ENCODE data around the gene JOSD2.

JOSD2 gene

DNA sequence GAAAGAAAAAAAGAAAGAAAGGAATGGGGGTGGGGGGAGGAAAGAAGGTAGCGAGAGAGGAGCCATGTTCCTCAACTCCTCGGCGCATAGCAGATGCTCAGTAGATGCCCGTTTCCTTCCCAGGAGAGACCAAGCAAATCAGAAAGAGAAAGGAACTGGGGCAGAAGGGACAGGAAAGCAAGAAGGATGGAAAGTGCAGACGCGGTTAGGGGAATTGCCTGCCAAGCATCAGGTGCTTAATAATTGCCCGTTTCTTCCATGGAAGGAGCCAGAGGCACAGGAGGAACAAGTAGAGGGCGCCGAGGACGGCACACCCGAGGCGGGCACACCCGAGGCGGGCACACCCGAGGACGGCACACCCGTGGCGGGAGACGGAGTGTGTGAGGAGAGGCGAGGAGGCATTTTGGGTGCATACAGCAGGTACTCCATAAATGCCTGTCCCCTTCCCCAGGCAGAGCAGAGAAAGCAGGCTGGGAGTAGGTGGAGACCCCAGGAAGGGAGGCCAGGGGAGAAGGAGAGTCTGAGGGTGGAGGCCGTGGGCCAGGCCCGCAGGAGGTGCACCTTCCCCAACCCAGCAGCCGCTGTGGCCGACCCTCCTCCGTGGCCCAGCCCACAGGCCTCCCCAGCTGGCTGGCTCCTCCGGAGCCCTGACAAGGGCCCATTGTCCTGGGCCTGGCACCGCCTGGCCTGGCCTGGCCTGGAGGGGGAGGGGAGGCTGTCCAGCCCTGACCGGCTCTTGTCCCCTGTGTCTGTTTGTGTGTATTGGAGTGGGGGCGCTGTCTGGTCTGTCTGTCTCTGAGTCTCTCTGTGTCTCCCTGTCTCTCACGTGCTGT lies 14.6 kb downstream of the JOSD2 start:
- DNase-seq (ENCODE audit: low read depth in 1 of 2, low spot score in 1 of 2), result no peak

DNA sequence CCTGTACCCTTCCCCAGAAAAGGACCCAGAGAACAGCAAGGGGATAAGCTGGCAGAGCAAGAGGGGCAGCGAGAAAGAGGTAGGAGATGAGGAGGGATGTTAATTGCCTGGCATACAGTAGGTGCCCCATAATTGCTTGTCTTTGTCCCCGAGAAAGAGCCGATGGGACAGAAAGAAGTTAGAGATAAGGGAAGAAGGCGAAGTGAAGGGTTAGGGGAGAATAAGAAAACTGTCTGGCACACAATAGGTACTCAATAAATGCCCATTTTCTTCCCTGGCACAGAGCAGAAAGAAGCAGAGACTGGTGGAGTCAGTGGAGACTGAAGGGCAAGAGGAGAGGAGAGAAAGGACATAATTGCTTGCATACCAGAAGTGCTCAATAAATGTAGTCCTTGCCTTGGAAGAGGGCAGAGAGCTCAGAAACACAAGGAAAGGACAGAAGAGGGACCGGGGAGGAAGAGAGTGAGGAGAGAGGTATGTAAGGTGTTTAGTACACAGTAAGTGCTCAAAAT lies 15.9 kb downstream of the JOSD2 start:
- no peak for DNase-seq (ENCODE audit: low read depth in 1 of 2, low spot score in 1 of 2)

DNA sequence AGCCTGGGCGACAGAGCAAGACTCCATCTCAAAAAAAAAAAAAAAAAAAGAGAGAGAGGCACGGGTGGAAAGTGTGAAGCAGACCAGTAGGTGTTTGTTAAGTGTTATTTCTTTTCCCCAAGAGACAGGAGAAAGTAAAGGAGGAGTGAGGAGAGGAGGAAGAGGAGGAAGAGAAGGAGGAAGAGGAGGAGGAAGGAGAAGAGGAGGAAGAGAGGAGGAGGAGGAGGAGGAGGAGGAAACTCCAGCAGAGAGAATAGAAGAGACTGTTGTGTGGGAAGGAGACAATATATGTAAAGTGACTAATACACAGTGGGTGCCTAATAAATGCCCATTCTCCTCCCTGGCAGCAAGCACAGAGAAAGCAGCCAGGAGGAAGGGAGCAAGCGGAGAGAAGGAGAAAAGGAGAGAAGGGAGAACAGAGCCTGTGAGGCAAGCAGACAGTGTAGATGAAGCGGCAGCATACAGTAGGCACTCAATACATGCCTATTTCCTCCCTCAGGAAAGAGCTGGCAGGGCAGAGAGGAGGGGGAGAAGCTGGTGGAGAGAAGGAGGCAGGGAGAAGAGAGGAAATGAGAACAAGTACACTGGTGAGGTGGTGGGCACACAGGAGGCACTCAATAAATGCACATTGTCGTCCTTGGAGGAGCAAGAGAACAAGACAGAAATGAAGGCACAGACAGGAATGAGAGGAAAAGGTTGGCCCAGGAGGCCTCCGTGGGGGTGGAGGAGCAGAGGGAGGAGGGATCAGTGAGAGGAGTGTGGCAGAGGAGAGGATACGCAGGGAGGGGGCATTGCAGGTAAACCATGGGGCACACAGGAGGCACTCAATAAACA lies 16.6 kb downstream of the JOSD2 start:
- no peak for DNase-seq (ENCODE audit: low read depth in 1 of 2, low spot score in 1 of 2)

DNA sequence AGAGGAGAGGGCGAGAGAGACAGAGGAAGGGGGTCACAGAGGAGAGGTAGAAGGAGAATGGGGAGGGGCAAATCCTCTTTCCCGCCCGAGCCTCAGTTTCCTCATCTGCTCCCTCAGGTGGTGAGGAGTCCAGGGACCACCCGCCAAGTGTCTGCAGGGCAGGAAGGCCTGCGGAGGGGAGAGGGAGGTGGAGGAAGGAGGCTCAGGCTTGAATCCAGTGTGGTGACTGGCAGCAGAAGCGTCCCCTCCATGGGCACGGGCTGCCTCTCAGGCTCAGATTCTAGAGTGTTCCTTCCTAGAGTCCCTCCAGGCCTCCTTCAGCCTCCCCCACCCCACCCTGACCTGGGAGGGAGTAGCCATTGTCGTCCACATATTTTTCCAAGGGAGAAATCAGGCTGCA lies 17.8 kb downstream of the JOSD2 start:
- no peak for DNase-seq (ENCODE audit: low read depth in 1 of 2, low spot score in 1 of 2)

DNA sequence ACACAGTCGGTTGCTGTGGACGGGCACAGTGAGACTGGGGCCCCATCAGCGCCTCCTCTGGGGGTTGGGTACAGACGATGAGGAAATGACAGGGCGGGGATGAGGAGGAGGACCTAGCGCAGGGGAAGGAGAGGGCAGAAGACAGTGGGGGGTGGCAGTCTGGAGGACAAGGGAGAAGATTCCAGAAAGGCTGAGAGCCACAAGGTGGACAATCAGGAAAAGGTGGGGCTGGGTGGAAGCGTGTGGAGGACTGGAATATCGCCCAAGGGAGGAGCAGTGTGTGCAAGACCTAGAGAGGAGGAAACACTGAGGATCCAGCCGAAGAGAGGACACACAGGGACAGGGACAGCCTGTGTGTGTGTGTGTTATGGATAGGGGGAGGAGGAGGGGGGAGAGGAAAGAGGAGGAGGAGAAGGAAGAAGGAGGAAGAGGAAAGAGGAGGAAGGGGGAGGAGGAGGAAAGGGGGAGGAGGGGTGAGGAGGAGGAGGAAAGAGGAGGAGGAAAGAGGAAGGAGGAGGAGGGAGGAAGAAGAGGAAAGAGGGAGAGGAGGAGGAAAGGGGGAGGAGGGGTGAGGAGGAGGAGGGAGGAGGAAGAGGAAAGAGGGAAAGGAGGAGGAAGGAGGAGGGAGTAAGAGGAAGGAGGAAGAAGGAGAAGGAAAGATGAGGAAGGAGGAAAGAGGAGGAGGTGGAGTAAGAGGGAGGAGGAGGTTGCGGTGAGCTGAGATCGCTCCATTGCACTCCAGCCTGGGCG lies 18.5 kb downstream of the JOSD2 start:
- no peak for DNase-seq (ENCODE audit: low read depth in 1 of 2, low spot score in 1 of 2)

DNA sequence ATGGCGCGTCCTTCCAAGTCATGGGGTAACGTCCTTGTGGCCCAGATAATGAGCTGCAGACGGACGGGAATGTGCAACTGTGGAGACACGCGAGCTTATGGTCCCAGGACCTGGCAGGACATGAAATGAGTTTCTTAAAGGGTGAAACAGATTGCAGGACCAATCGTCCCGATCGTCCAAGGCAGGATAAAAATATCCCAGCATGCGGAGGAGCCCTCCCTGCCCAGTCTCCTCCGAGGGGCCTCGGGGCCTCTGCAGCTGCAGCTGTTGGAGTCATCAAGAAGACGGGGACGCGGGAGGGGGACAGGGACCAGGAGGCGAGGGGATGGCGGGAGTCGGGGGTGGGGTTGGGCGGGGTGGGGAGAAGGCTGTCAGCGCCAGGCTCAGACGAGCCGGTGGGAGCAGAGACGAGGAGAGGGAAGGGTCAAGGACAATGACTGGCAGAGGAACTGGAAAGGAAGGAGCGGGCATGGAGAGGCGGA lies 20.0 kb downstream of the JOSD2 start:
- no peak for DNase-seq (ENCODE audit: low read depth in 1 of 2, low spot score in 1 of 2)

DNA sequence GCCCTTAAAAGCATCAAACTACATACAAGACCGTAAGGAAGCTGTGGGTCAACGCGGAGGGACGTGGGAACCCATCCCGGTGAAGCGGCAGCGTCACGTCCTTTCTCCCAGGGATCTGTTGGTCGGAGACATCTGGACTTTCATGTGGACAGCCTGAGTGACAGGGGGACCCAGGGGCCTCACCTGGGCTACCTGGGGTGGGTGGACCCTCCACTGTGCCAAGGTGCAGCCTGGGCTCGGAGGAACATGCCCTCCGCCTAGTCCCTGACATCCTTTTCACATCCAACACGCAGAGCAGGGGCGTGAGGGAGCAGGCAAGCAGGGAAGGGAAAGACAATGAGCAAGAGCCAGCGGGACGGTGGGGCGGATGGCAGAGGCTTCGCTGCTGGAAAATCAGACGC lies 20.6 kb downstream of the JOSD2 start:
- DNase-seq (ENCODE audit: low read depth in 1 of 2, low spot score in 1 of 2), result no peak

DNA sequence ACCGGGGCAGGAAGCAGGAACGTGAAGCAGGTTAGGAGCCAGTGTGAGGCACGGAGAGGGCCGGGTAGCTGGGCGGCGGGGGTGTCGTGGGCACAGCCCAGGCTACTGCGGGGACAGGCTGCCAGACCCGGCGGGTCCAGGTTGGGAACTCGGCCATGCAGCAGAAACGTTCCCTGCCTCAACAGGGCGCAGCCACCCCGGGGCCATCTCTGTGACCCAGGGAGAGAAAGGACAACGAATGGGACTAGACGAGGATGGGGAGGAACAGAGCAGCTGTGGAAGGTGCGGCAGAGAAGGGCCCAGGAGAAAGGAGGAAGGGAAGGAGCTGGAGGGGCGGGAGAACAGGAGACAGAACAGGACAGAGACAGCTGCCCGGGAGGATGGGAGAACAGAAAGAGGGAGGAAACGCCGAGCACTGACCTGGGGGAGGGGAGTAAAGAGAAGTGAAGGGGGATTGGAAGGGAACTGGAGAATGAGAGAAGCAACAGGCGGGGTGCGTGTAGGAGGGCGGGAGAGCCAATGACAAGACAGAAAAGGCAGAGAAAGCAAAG lies 21.5 kb downstream of the JOSD2 start:
- no peak for DNase-seq (ENCODE audit: low read depth in 1 of 2, low spot score in 1 of 2)

DNA sequence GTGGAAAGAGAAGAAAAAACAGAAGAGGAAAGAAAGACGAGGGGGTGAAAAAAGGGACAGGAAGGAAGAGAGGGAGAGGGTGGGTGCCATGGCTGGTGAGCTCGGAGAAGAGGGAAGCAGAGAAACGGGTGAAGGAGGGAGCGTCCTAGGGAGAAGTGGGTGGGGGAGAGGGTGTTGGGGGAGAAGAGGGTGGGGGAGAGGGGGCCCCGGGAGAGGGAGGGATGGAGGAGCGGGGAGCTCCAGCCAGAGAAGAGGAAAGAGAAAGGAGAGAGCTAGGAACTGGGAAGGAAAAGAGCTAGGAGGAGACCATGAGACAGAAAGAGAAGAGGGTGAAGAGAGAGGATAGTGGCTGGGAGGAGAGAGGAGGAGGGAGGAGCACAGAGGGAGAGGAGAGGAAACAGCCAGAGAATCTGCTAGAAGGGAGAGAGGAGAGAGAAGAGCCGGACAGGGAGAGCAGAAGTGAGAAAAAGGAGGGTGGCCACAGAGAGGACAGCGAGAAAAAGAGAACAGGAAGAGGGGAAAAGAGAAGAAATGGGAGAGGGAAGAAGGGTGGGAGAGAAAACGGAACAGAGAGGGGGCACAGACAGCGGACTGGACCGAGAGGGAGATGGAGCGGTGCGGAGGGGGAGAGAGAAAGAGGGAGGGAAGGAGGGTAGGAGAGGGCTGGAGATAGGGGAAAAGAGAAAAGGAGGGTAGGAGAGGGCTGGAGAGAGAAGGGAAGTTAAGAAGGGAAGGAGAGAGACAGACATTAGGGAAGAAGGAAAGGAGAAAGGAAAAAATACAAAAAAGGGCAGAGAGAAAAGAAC lies 22.4 kb downstream of the JOSD2 start:
- no peak for DNase-seq (ENCODE audit: low read depth in 1 of 2, low spot score in 1 of 2)

DNA sequence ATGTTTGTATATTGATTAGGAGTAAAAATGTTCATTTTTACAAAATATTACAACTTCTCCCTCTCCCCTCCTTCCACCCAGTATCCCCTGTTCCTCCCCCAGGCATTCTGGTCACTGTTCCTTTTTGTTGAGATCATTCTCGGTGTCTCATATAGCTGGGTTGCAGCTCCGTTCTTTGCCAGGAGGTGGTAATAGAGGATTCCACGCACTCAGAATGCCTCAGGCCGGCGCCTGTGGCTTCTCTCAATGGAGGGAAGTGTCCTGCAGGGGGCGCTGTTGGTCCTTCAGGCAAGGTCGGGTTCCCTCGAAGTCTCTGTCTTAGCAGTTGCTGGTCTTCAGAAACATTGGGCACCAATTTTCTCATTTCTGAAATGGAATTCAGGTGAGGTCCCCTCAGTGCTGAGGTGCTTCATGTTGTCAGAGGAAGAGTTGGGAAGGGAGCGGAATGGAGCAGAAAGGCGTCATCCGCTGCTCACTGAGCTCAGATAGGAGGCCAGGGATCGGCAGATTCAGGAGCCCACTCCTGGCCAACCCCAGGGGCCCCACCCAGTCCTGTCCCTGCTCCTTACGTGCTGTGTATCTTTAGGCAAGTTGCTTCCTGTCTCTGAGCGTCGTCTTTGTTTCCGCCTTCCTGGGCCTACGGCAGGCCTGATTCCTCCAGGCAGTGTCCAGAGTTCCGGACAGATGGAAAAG lies 24.0 kb downstream of the JOSD2 start:
- DNase-seq (ENCODE audit: low read depth in 1 of 2, low spot score in 1 of 2), result no peak

DNA sequence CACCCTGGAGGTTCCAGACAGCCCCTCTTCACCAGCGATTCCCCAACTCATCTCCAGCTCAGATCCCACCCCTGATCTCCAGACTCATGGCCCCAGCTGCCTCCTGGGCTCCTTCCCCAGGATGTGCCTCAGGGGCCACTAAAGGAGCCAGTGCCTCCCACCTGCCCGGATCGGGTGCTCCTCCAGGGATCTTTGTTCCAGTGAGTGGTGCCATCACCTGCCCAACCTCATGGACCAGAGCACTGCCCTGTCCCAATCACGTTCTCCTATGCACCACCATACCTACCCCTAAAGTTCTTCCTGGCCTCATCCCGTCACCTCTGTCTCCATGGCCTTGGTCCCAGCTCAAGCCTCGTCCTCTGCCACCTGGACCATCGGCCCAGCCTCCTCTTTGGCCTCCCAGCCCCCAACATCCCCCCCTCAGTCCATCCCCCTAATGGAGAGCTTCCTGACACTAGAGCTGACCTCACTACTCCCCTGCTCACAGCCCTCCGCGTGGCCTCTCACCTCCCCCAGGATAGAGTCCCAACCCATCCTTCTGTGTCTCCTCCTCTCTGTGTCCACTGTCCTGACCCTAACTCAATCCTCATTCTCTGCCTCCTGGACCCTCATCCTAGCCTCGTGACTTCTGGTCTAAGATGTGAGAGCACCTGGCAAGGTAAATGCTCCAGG lies 25.6 kb downstream of the JOSD2 start:
- DNase-seq (ENCODE audit: low read depth in 1 of 2, low spot score in 1 of 2), result no peak

DNA sequence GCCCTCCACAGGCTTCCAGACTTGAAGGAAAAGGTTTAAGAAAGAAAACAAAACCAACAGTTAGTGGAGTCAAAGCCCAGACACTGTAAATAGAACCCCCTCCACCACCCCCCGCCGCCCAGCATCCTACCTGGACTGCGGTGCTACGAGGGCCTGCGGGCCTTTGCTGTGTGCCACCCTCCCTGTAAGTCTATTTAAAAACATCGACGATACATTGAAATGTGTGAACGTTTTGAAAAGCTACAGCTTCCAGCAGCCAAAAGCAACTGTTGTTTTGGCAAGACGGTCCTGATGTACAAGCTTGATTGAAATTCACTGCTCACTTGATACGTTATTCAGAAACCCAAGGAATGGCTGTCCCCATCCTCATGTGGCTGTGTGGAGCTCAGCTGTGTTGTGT lies 28.1 kb downstream of the JOSD2 start:
- DNase-seq (ENCODE audit: low read depth in 1 of 2, low spot score in 1 of 2), result no peak

DNA sequence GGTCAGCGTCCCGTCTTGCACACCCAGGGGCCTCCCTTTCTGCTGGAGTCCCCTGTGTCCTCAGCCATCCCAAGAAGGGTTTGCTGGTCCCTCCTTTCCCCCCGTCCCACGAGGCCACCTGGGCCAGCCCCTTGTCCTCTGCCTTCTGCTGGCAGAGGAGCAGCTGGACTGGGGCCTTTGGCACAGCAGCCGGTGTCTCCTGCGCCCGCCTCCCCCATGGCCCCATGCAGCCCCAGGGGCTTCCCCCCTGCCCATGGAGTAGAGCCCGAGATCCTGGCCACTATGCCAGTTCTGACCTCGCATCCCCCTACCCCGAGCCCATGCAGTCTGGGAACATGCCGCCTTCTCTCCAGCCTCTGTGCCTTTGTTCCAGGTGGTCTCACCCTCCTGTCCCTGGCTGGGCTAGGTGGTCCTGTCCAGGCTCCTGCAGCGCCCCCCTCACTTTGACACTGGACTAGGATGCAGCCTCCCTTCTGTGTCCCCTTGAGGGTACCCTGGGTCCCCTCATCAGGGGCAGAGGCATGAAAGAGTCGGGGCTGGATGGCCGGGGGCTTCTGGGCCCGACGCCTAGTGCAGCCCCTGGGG lies 28.6 kb downstream of the JOSD2 start:
- no peak for DNase-seq (ENCODE audit: low read depth in 1 of 2, low spot score in 1 of 2)

DNA sequence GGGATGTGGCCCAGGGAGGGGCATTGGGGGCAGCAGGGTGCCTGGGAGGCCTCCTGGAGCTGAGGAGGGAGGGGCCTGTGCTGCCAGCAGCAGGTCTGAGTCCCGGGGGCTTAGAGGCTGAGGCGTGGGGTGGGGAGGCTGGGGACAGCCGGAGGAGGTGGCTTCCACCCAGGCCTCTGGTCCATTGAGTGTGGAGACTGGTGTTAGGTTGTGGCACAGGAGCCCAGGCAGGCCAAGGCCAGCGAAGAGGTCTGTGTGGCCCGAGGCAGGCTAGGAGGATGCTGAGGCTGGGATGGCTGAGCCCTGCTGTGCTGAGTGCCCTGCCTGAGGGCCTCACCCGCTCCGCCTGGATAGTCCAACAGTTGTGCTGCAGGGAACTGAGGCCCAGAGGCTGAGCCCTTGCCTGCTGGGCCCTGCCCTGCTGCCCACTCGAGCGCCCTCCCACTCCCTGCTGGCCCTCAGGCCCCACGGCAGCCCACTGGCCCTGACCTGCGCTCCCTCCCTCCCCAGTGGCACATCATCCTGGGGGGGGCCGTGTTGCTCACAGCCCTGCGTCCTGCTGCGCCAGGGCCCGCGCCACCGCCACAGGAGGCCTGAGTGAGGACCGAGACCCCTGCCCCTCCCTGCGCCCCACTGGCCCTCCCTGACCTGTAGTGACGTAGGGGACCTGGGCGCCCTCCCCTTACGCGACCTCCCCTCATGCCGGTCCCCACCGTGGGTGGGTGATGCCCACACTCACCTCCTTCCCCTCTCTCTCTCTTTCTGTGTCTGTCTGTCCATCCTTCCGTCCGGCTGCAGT lies 29.4 kb downstream of the JOSD2 start:
- DNase-seq (ENCODE audit: low read depth in 1 of 2, low spot score in 1 of 2), result no peak

DNA sequence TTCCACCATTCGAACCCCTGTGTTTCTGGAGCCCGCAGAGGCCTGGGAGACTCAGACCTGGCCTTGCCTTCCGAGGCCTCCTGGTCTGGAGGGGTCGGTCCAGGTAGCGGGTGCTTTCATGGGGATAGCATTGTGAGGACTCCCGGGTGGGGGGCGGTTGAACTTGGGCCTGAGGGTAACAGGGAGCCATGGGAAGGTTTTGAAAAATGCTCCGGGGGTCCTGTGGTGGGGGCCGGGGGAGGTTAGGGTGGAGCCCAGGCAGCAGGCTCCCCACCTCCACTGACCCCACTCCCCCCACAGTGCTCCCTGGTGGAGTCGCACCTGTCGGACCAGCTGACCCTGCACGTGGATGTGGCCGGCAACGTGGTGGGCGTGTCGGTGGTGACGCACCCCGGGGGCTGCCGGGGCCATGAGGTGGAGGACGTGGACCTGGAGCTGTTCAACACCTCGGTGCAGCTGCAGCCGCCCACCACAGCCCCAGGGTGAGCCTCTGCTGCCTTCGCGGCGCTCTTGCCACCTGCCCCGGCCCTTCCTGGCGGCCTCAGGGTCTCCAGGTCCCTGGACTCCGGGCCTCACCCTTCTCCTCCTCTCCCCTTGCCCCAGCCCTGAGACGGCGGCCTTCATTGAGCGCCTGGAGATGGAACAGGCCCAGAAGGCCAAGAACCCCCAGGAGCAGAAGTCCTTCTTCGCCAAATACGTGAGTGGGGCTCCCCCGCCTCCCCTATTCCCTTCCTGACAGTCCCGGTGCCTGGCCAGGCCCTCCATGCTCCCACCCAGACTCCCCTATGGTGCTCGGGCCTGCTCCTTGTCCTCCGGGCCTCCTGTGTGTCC lies 30.5 kb downstream of the JOSD2 start:
- DNase-seq (ENCODE audit: low read depth in 1 of 2, low spot score in 1 of 2), result no peak

DNA sequence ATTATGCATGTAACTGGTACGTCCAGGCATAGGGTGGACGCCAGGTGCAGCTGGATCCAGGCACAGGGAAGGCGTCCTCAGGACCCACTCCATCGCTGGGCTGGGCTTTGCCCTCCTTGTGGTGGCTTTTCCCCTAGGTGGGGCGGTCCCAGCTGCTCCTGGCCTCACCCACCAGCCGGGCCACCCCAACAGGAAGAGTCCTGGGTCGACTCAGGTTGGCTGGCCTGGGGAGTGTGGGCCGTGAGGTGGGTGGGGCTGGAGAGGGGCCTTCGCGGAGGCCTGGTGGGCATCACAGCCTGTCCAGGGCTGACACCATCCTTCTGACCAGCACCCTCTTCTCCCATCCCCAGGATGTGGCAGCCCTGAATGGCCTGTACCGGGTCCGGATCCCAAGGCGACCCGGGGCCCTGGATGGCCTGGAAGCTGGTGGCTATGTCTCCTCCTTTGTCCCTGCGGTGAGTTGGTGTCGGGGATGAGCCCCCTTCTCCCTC lies 31.2 kb downstream of the JOSD2 start:
- DNase-seq (ENCODE audit: low read depth in 1 of 2, low spot score in 1 of 2), result no peak
